Thoracic aorta (tissue), 2 donors: ENCODE data around the gene CECR2. TPM values are rescaled to one million over a fixed set of nuclear protein-coding genes. Genes with fewer than 3 reads are reported as not detected.

Experiments
- ATAC-seq: fragments of 150-250 bp; one replicate; pipeline ENCODE4 v1.8.0; 2017; ENCODE audit warnings: low read depth; ENCODE audit not compliant: insufficient number of reproducible peaks, low FRiP score
- DNase-seq: peaks from one replicate; pipeline ENCODE4 v3.0.0-alpha.2; 2020; ENCODE audit warnings: low spot score
- H3K27ac ChIP-seq, 2 donors: fragments of 200-600 bp; sonication (generic); 1 replicate in 1 of 2; 2 replicates in 1 of 2; pipeline ENCODE4 v1.5.1; 2016; ENCODE audit warnings: mild to moderate bottlenecking in 2 of 2, moderate library complexity in 2 of 2
- H3K27me3 ChIP-seq: fragments of 200-600 bp; sonication (generic); replicated peaks from 2 replicates; pipeline ENCODE4 v1.6.0; 2016; ENCODE audit warnings: mild to moderate bottlenecking; ENCODE audit not compliant: insufficient read depth
- H3K36me3 ChIP-seq: fragments of 200-600 bp; sonication (generic); one replicate; pipeline ENCODE4 v1.5.1; 2016
- H3K4me1 ChIP-seq, 2 donors: fragments of 200-600 bp; sonication (generic); 1 replicate in 1 of 2; 2 replicates in 1 of 2; pipeline versions ENCODE4 v1.5.1 to v1.6.0; 2016; ENCODE audit warnings: low read depth in 2 of 2, mild to moderate bottlenecking in 1 of 2; ENCODE audit not compliant: control insufficient read depth in 1 of 2
- H3K4me3 ChIP-seq: fragments of 200-600 bp; sonication (generic); 2 replicates; pipeline ENCODE4 v1.5.1; 2016; ENCODE audit warnings: mild to moderate bottlenecking
- H3K9me3 ChIP-seq: fragments of 200-600 bp; sonication (generic); 2 replicates; pipeline ENCODE4 v1.5.1; 2016
- CTCF ChIP-seq: fragments of 200-600 bp; sonication (generic); IDR thresholded peaks from one replicate; pipeline ENCODE4 v1.5.1; 2019; ENCODE audit warnings: antibody characterized with exemption
- total RNA-seq, 2 donors: library from RNA; depleted of rRNA; stranded (reverse); fragments of >200 nt; gene quantifications; one replicate each; pipeline versions ENCODE4 v1.1.0 to v1.2.3, GENCODE V29; 2016

The CECR2 gene
- total RNA-seq, 2 donors from 2014 or later = 0.28 TPM; not detected in 1

GRCh38 chr22:17548010-17548755 lies 178.9 kb downstream of the CECR2 start:
- DNase-seq = no peak
- Histone ChIP-seq H3K4me3 (no peak overlapping the region), H3K36me3 (no peaks in the 10 kb centered on the region), H3K27me3 (no peaks in the 10 kb centered on the region), H3K9me3 (no peaks in the 10 kb centered on the region), H3K27ac (no peak overlapping the region), H3K4me1 (no peaks in the 10 kb centered on the region)
- no peak for TF ChIP-seq CTCF
- ATAC-seq = no peak

GRCh38 chr22:17548756-17549035 lies 179.4 kb downstream of the CECR2 start:
- TF ChIP-seq CTCF = no peak

GRCh38 chr22:17549183-17549582 lies 179.9 kb downstream of the CECR2 start:
- Histone ChIP-seq H3K9me3 (no peaks in the 10 kb centered on the region), H3K4me1 (no peaks in the 10 kb centered on the region), H3K27ac (no peak overlapping the region), H3K27me3 (no peaks in the 10 kb centered on the region), H3K4me3 (no peak overlapping the region), H3K36me3 (no peaks in the 10 kb centered on the region)
- ATAC-seq (no peak), DNase-seq (no peak)
- no peak for TF ChIP-seq CTCF

More at GRCh38 chr22:17548756-17549035, 179.4 kb downstream of the CECR2 start:
- H3K4me1 ChIP-seq = no peaks in the 10 kb centered on the region
- ATAC-seq (no peak), DNase-seq (no peak)
- no peak overlapping the region for H3K27ac ChIP-seq
- no peaks in the 10 kb centered on the region for H3K9me3 ChIP-seq
- no peaks in the 10 kb centered on the region for H3K36me3 ChIP-seq
- H3K4me3 ChIP-seq = no peak overlapping the region
- no peaks in the 10 kb centered on the region for H3K27me3 ChIP-seq

GRCh38 chr22:17549655-17550054 lies 180.4 kb downstream of the CECR2 start:
- Histone ChIP-seq H3K9me3 (no peaks in the 10 kb centered on the region), H3K4me1 (no peaks in the 10 kb centered on the region), H3K27ac (no peak overlapping the region), H3K27me3 (no peaks in the 10 kb centered on the region), H3K4me3 (no peak overlapping the region), H3K36me3 (no peaks in the 10 kb centered on the region)
- no peak for DNase-seq
- TF ChIP-seq CTCF = no peak
- no peak for ATAC-seq

GRCh38 chr22:17552737-17553136 lies 183.5 kb downstream of the CECR2 start:
- H3K27ac ChIP-seq = no peak overlapping the region
- H3K36me3 ChIP-seq = no peaks in the 10 kb centered on the region
- no peaks in the 10 kb centered on the region for H3K9me3 ChIP-seq
- DNase-seq (no peak), ATAC-seq (no peak)
- H3K4me1 ChIP-seq = no peaks in the 10 kb centered on the region
- no peak overlapping the region for H3K4me3 ChIP-seq
- TF ChIP-seq CTCF = no peak
- H3K27me3 ChIP-seq = no peaks in the 10 kb centered on the region
